NCI-H128 (cell line): Measurements from ENCODE around the gene SDC3.

ENCODE experiments used
- DNase-seq: peaks from one replicate; lab custom pipeline; 2025; ENCODE audit not compliant: unreplicated experiment; lab: John Stamatoyannopoulos, UW

SDC3 gene

GRCh38 chr1:30890502-30891226 is 17.9 kb downstream of the SDC3 start:
- DNase-seq = no peak

- DNase-seq = no peak
Observed at GRCh38 chr1:30889511-30889910, 19.0 kb downstream of the SDC3 start.

GRCh38 chr1:30888975-30889374 is 19.6 kb downstream of the SDC3 start:
- DNase-seq = no peak

GRCh38 chr1:30888391-30888790 is 20.2 kb downstream of the SDC3 start:
- no peak for DNase-seq

GRCh38 chr1:30887485-30888315 is 20.9 kb downstream of the SDC3 start:
- DNase-seq = no peak

- no peak for DNase-seq
Observed at GRCh38 chr1:30886710-30887428, 21.7 kb downstream of the SDC3 start.

- no peak for DNase-seq
Observed at GRCh38 chr1:30885570-30886522, 22.7 kb downstream of the SDC3 start.

- no peak for DNase-seq
Observed at GRCh38 chr1:30884723-30885122, 23.8 kb downstream of the SDC3 start.

GRCh38 chr1:30883389-30884172 is 25.0 kb downstream of the SDC3 start:
- DNase-seq = no peak

- no peak for DNase-seq
Observed at GRCh38 chr1:30882678-30883388, 25.7 kb downstream of the SDC3 start.

- no peak for DNase-seq
Observed at GRCh38 chr1:30881319-30882181, 27.0 kb downstream of the SDC3 start.

GRCh38 chr1:30880678-30881318 is 27.8 kb downstream of the SDC3 start:
- DNase-seq = no peak

- peak; percentile 86 for DNase-seq
Observed at GRCh38 chr1:30879940-30880677, 28.4 kb downstream of the SDC3 start.

GRCh38 chr1:30879126-30879786 is 29.3 kb downstream of the SDC3 start:
- DNase-seq = no peak

- no peak for DNase-seq
Observed at GRCh38 chr1:30878559-30878958, 30.0 kb downstream of the SDC3 start.

GRCh38 chr1:30878016-30878415 is 30.5 kb downstream of the SDC3 start:
- no peak for DNase-seq
